IMR-90 (cell line): ENCODE results near the gene NAV1. TPM values are rescaled to one million over a fixed set of nuclear protein-coding genes. Genes with fewer than 3 reads are reported as not detected.

Source experiments
- ATAC-seq: fragments of 200-7000 bp; cut with Tn5 transposase; 2 replicates; pipeline ENCODE4 v1.9.1; 2020; ENCODE audit warnings: low read depth, mild to moderate bottlenecking, moderate library complexity
- BruUV-seq: library from RNA; stranded (reverse); fragments of 400-500 nt; replicated peaks from 2 replicates; lab custom pipeline; 2021; lab: Mats Ljungman, UMichigan
- CTCF ChIA-PET: fragments of 300-600 bp; formaldehyde crosslinking; extraction: SDS; loops from one replicate; lab custom pipeline; 2021; ENCODE audit warnings: antibody characterized with exemption; lab: Yijun Ruan, JAX
- POLR2A ChIA-PET: fragments of 300-600 bp; sonication (Branson Sonifier 250); formaldehyde crosslinking; loops from one replicate; lab custom pipeline; 2022; ENCODE audit warnings: antibody characterized with exemption; ENCODE audit not compliant: unreplicated experiment; lab: Charles Lee
- DNase-seq: peaks from one replicate; pipeline ENCODE4 v3.0.0; 2013
- H2AFZ ChIP-seq: replicated peaks from 2 replicates; pipeline ENCODE3; 2013; ENCODE audit warnings: low read length, mild to moderate bottlenecking; ENCODE audit not compliant: poor library complexity
- H2AK5ac ChIP-seq: 2 replicates; pipeline ENCODE4 v1.6.1; 2013; ENCODE audit warnings: low read depth, low read length, inconsistent platforms
- H2AK9ac ChIP-seq: replicated peaks from 2 replicates; pipeline ENCODE3; 2013; ENCODE audit warnings: mild to moderate bottlenecking, low read depth, low read length, moderate library complexity; ENCODE audit not compliant: poor library complexity
- H2BK120ac ChIP-seq: 2 replicates; pipeline ENCODE4 v1.6.1; 2013; ENCODE audit warnings: low read depth, low read length, inconsistent platforms
- H2BK15ac ChIP-seq: 3 replicates; pipeline ENCODE4 v1.6.1; 2013; ENCODE audit warnings: low read depth, low read length, inconsistent platforms
- H2BK20ac ChIP-seq: 2 replicates; pipeline ENCODE4 v1.6.1; 2013; ENCODE audit warnings: low read depth, mild to moderate bottlenecking, inconsistent platforms, low read length, moderate library complexity
- H2BK5ac ChIP-seq: 2 replicates; pipeline ENCODE4 v1.6.1; 2013; ENCODE audit warnings: mild to moderate bottlenecking, low read depth, low read length, inconsistent platforms; ENCODE audit not compliant: poor library complexity, severe bottlenecking
- H3K14ac ChIP-seq: replicated peaks from 2 replicates; pipeline ENCODE4 v1.6.1; 2013; ENCODE audit warnings: low read depth, low read length, inconsistent platforms
- H3K18ac ChIP-seq: 2 replicates; pipeline ENCODE4 v1.6.1; 2013; ENCODE audit warnings: low read depth, low read length, control low read depth
- H3K23ac ChIP-seq: 2 replicates; pipeline ENCODE4 v1.6.1; 2013; ENCODE audit warnings: low read depth, low read length, inconsistent platforms
- H3K27ac ChIP-seq: 2 replicates; pipeline ENCODE4 v1.5.1; 2013; ENCODE audit warnings: mild to moderate bottlenecking, control low read depth, low read length; ENCODE audit not compliant: insufficient read depth
- H3K27me3 ChIP-seq: 2 replicates; pipeline ENCODE4 v1.6.1; 2013; ENCODE audit warnings: low read length; ENCODE audit not compliant: control insufficient read depth, insufficient read depth
- H3K36me3 ChIP-seq: 2 replicates; pipeline ENCODE4 v1.6.1; 2013; ENCODE audit warnings: low read length, mixed read lengths; ENCODE audit not compliant: control insufficient read depth, insufficient read depth
- H3K4ac ChIP-seq: 2 replicates; pipeline ENCODE4 v1.6.1; 2013; ENCODE audit warnings: low read depth, low read length, inconsistent platforms
- H3K4me1 ChIP-seq: 2 replicates; pipeline ENCODE4 v1.6.1; 2013; ENCODE audit warnings: low read length, mixed read lengths; ENCODE audit not compliant: control insufficient read depth, insufficient read depth
- H3K4me2 ChIP-seq: 2 replicates; pipeline ENCODE4 v1.6.1; 2013; ENCODE audit warnings: low read depth, mild to moderate bottlenecking, control low read depth, low read length, moderate library complexity
- H3K4me3 ChIP-seq: 2 replicates; pipeline ENCODE4 v1.5.1; 2013; ENCODE audit warnings: low read depth, mild to moderate bottlenecking, control low read depth, low read length, moderate library complexity; ENCODE audit not compliant: insufficient read depth
- H3K56ac ChIP-seq: 2 replicates; pipeline ENCODE4 v1.6.1; 2013; ENCODE audit warnings: low read length, inconsistent platforms; ENCODE audit not compliant: insufficient read depth; ENCODE audit errors: extremely low read depth
- H3K79me1 ChIP-seq, 2 experiments: 2 replicates each; pipeline ENCODE4 v1.6.1; 2013; ENCODE audit warnings: low read length in 2 of 2, inconsistent platforms in 1 of 2, low read depth in 1 of 2
- H3K9ac ChIP-seq: 2 replicates; pipeline ENCODE4 v1.6.1; 2013; ENCODE audit warnings: low read depth, low read length, control low read depth
- H3K9me1 ChIP-seq: 2 replicates; pipeline ENCODE4 v1.6.1; 2013; ENCODE audit warnings: low read length, inconsistent platforms; ENCODE audit not compliant: insufficient read depth
- H3K9me3 ChIP-seq: 2 replicates; pipeline ENCODE4 v1.6.1; 2013; ENCODE audit warnings: low read length; ENCODE audit not compliant: control insufficient read depth, insufficient read depth
- H4K20me1 ChIP-seq: 2 replicates; pipeline ENCODE4 v1.6.1; 2013; ENCODE audit warnings: low read length, inconsistent platforms; ENCODE audit not compliant: insufficient read depth
- H4K5ac ChIP-seq: 2 replicates; pipeline ENCODE4 v1.6.1; 2013; ENCODE audit warnings: mild to moderate bottlenecking, low read depth, low read length, control low read depth
- H4K8ac ChIP-seq, 2 experiments: 2 replicates each; pipeline ENCODE4 v1.6.1; 2013; ENCODE audit warnings: low read depth in 2 of 2, low read length in 2 of 2, control low read depth in 1 of 2, inconsistent platforms in 1 of 2
- H4K91ac ChIP-seq: 2 replicates; pipeline ENCODE4 v1.6.1; 2013; ENCODE audit warnings: low read depth, low read length, inconsistent platforms; ENCODE audit not compliant: insufficient read depth
- BHLHE40 ChIP-seq: fragments of 150-350 bp; IDR thresholded peaks from 2 replicates; pipeline ENCODE4 v1.6.1; 2016; ENCODE audit warnings: mild to moderate bottlenecking, low read depth, low read length
- CHD1 ChIP-seq: IDR thresholded peaks from 2 replicates; pipeline ENCODE4 v1.6.1; 2012; ENCODE audit warnings: low read depth, low read length, improper control_type of control experiment
- FOS ChIP-seq: fragments of 150-350 bp; IDR thresholded peaks from 2 replicates; pipeline ENCODE4 v1.6.1; 2016; ENCODE audit warnings: low read depth, low read length
- MAFK ChIP-seq: IDR thresholded peaks from 2 replicates; pipeline ENCODE4 v1.6.1; 2012; ENCODE audit warnings: low read depth, low read length, improper control_type of control experiment
- MAZ ChIP-seq: IDR thresholded peaks from 2 replicates; pipeline ENCODE4 v1.6.1; 2012; ENCODE audit warnings: low read depth, mild to moderate bottlenecking, low read length, improper control_type of control experiment, moderate library complexity, borderline replicate concordance
- NFE2L2 ChIP-seq: fragments of 150-350 bp; IDR thresholded peaks from 2 replicates; pipeline ENCODE4 v1.6.1; 2016; ENCODE audit warnings: low read depth, mild to moderate bottlenecking, low read length
- POLR2A ChIP-seq: IDR thresholded peaks from 2 replicates; pipeline ENCODE4 v1.6.1; 2012; ENCODE audit warnings: mild to moderate bottlenecking, low read depth, low read length
- RCOR1 ChIP-seq: IDR thresholded peaks from 2 replicates; pipeline ENCODE4 v1.6.1; 2012; ENCODE audit warnings: mild to moderate bottlenecking, low read length, improper control_type of control experiment; ENCODE audit not compliant: insufficient replicate concordance
- WGBS, 2 experiments: methylation state at CpG; one replicate each; pipeline versions ENCODE4 v1.1.5 to v1.1.7; 2013; ENCODE audit warnings: missing lambda C conversion rate in 2 of 2; ENCODE audit not compliant: insufficient read length in 1 of 2; ENCODE audit errors: extremely low coverage in 2 of 2; 5-methylcytosine and 5-hydroxymethylcytosine counted together
- dilution Hi-C: fragments of 300-500 bp; cut with HindIII; formaldehyde crosslinking; loops from one replicate; pipeline ENCODE4 v1.14.3; 2018; ENCODE audit warnings: low sequenced_read_pairs; ENCODE audit not compliant: unreplicated experiment
- in situ Hi-C: fragments of 300-500 bp; cut with MboI; formaldehyde crosslinking; loops from 3 replicates; pipeline ENCODE4 v1.14.3; 2019; ENCODE audit warnings: low sequenced_read_pairs, inconsistent platforms, mixed read lengths
- intact Hi-C: fragments of 100-400 bp; cut with micrococcal nuclease; formaldehyde crosslinking; loops from 2 replicates; pipeline ENCODE4 v1.10.0; 2022
- polyA plus RNA-seq, 3 experiments: library from polyadenylated mRNA; depleted of rRNA; stranded (reverse); fragments of >200 nt; gene quantifications; 2 replicates each; pipeline ENCODE4 v1.2.3, GENCODE V29; 2012; ENCODE audit warnings: low replicate concordance in 1 of 3
- total RNA-seq: library from RNA; depleted of rRNA; stranded (reverse); fragments of >200 nt; gene quantifications from 2 replicates; pipeline ENCODE4 v1.2.3, GENCODE V29; 2012
- TF ChIP-seq, protein P1 (sequence below): fragments of 150-350 bp; IDR thresholded peaks from 2 replicates; pipeline ENCODE4 v1.6.1; 2016; ENCODE audit warnings: low read depth, mild to moderate bottlenecking, low read length, moderate library complexity, borderline replicate concordance
- TF ChIP-seq, protein P2 (sequence below): fragments of 150-350 bp; IDR thresholded peaks from 2 replicates; pipeline ENCODE4 v1.6.1; 2017; ENCODE audit warnings: mild to moderate bottlenecking, antibody characterized with exemption, low read length, low read depth

Gene NAV1
- total and polyA plus RNA-seq, 2 of the 4 experiments (the other 2 are of a cell fraction), result 14.0 to 23.1 TPM

DNA sequence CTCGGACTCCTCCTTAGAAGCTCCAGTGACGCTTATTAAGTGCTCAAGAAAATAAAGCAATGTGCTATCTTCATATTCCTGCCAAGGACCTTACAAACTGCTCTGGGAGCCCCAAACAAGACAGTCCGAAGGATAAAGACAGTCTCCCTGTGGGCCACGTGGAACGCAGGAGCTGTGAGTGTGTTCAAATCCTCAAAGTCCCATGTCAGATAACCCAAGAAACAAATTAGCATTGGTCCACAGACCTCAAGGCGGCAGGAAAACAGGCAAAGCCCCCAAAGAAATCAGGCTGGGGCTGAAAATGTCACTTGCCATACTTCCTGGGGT, 3.0 kb upstream of the NAV1 start:
- CTCF ChIA-PET, result interaction anchor here (1.1 to 2.0 kb wide), 2 partner anchors 16 to 174 kb away, joined by 4 read pairs; no protein-coding TSS in a partner anchor
- Histone ChIP-seq H3K18ac (peak overlapping the region; percentile 8), H2BK5ac (peak overlapping the region; percentile 74), H2BK120ac (peak overlapping the region; percentile 75), H4K5ac (peak overlapping the region; percentile 27), H3K4me2 (no peak overlapping the region), H2BK20ac (peak overlapping the region; percentile 81), H3K4ac (peak overlapping the region; percentile 84), H3K56ac (0 out of 2 replicates have a peak overlapping the region, but pooled peaks have one; percentile 14), H3K9ac (no peak overlapping the region), H3K27ac (peak overlapping the region; percentile 44; the same call in 1 of the 2 replicates), H3K36me3 (no peaks in the 10 kb centered on the region), H3K27me3 (no peaks in the 10 kb centered on the region), H3K9me3 (no peaks in the 10 kb centered on the region), H3K9me1 (peaks cover 25% of the 10 kb centered on the region), H3K14ac (no peak overlapping the region; the same call in 1 of the 2 replicates), H3K79me1 (peaks cover 2 to 47% of the 10 kb centered on the region in 2 experiments; a peak in 2 of 4 replicates), H4K91ac (peak overlapping the region; percentile 67), H3K4me1 (peaks cover 29% of the 10 kb centered on the region), H2AK5ac (peak overlapping the region; percentile 92), H4K8ac (peak overlapping the region; percentile 9 to 78; a peak in 3 of 4 replicates), H4K20me1 (no peaks in the 10 kb centered on the region), H3K23ac (peak overlapping the region; percentile 59), H2BK15ac (peak overlapping the region; percentile 85; the same call in 2 of the 3 replicates), H2AFZ (peak overlapping the region; percentile 37), H2AK9ac (peak overlapping the region; percentile 58), H3K4me3 (no peak overlapping the region)
- dilution Hi-C loops, result no loop called here
- no TSS peak for BruUV-seq
- intact Hi-C loops, result loop anchor here (2.0 to 10.0 kb wide), 2 partner anchors 341 to 439 kb away; no protein-coding TSS in a partner anchor
- 81% methylated on average over 3 of the region's 6 CpGs; no CpG with 5 or more reads in 1 of the 2 experiments for WGBS, 2 experiments
- ATAC-seq, result no peak
- TF ChIP-seq, protein P1, sequence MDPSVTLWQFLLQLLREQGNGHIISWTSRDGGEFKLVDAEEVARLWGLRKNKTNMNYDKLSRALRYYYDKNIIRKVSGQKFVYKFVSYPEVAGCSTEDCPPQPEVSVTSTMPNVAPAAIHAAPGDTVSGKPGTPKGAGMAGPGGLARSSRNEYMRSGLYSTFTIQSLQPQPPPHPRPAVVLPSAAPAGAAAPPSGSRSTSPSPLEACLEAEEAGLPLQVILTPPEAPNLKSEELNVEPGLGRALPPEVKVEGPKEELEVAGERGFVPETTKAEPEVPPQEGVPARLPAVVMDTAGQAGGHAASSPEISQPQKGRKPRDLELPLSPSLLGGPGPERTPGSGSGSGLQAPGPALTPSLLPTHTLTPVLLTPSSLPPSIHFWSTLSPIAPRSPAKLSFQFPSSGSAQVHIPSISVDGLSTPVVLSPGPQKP, result no peak
- TF ChIP-seq MAFK, result no peak
- no peak for TF ChIP-seq FOS
- no peak for TF ChIP-seq POLR2A
- TF ChIP-seq, protein P2, sequence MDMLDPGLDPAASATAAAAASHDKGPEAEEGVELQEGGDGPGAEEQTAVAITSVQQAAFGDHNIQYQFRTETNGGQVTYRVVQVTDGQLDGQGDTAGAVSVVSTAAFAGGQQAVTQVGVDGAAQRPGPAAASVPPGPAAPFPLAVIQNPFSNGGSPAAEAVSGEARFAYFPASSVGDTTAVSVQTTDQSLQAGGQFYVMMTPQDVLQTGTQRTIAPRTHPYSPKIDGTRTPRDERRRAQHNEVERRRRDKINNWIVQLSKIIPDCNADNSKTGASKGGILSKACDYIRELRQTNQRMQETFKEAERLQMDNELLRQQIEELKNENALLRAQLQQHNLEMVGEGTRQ, result no peak
- TF ChIP-seq RCOR1, result no peak
- TF ChIP-seq BHLHE40, result no peak
- TF ChIP-seq NFE2L2, result no peak
- TF ChIP-seq MAZ, result no peak
- TF ChIP-seq CHD1, result no peak
- no peak for DNase-seq
- in situ Hi-C loops, result loop anchor here (25.0 kb wide), 2 partner anchors 426 to 601 kb away; partner anchors contain the start of genes ARL8A and TIMM17A
- POLR2A ChIA-PET, result interaction anchor here (1.1 kb wide), 1 partner anchor 101 kb away, joined by 3 read pairs; no protein-coding TSS in a partner anchor
